NOMO-1 treated with DMSO at 0.1 percent for 48 hours (cell line): ENCODE results near the gene FBXO36.
A peak's percentile ranks its signal among the peaks of the same experiment; 100 is the strongest.
"Not testable (repeated sequence)": the region's sequence is repeated elsewhere in the genome, so short reads cannot be mapped to it uniquely, and the experiment has no call there.

Experiments
- DNase-seq: peaks from one replicate; lab custom pipeline; 2025; ENCODE audit not compliant: unreplicated experiment; lab: John Stamatoyannopoulos, UW

Gene FBXO36

GRCh38 chr2:229910147-229910831 is 12.0 kb upstream of the FBXO36 start:
- no peak for DNase-seq

GRCh38 chr2:229910832-229911412 is 11.4 kb upstream of the FBXO36 start:
- no peak for DNase-seq

- peak; percentile 66 for DNase-seq
These were observed 8.1 kb upstream of the FBXO36 start for GRCh38 chr2:229914171-229914570.

GRCh38 chr2:229917793-229918192 is 4.5 kb upstream of the FBXO36 start:
- no peak for DNase-seq

- no peak for DNase-seq
These were observed 2.2 kb upstream of the FBXO36 start for GRCh38 chr2:229920011-229920641.

GRCh38 chr2:229921101-229921891 is 1.0 kb upstream of the FBXO36 start:
- peak; percentile 65 for DNase-seq

- DNase-seq, result peak; percentile 84
These were observed 333 bp upstream of the FBXO36 start, which contains the start of gene TRIP12 for GRCh38 chr2:229921892-229922448. TSS of gene TRIP12 (minus strand) at chr2:229922009. CDS start at chr2:229880079, 41,930 bp downstream.

GRCh38 chr2:229924541-229924940 is 2.2 kb downstream of the FBXO36 start:
- DNase-seq, result not testable (repeated sequence)

- DNase-seq, result no peak
These were observed 2.9 kb downstream of the FBXO36 start for GRCh38 chr2:229925201-229925600.

GRCh38 chr2:229927817-229928321 is 5.6 kb downstream of the FBXO36 start:
- DNase-seq, result no peak

GRCh38 chr2:229930656-229931055 is 8.4 kb downstream of the FBXO36 start:
- DNase-seq, result no peak

GRCh38 chr2:229931241-229931640 is 8.9 kb downstream of the FBXO36 start:
- no peak for DNase-seq

- no peak for DNase-seq
These were observed 15.2 kb downstream of the FBXO36 start for GRCh38 chr2:229937537-229937936.

- DNase-seq, result no peak
These were observed 20.4 kb downstream of the FBXO36 start for GRCh38 chr2:229942671-229943070.

GRCh38 chr2:229943171-229943570 is 20.9 kb downstream of the FBXO36 start:
- no peak for DNase-seq

GRCh38 chr2:229943770-229944449 is 21.6 kb downstream of the FBXO36 start:
- no peak for DNase-seq

GRCh38 chr2:229945975-229946374 is 23.7 kb downstream of the FBXO36 start:
- no peak for DNase-seq

- no peak for DNase-seq
These were observed 25.2 kb downstream of the FBXO36 start for GRCh38 chr2:229947544-229947943.

GRCh38 chr2:229952256-229952835 is 30.0 kb downstream of the FBXO36 start:
- DNase-seq, result no peak

- no peak for DNase-seq
These were observed 33.4 kb downstream of the FBXO36 start for GRCh38 chr2:229955663-229956062.
